Lower leg skin (tissue), 3 donors: ENCODE measurements around the gene KMT2D.

Source experiments
- POLR2A ChIP-seq, 2 donors: fragments of 450-650 bp; IDR thresholded peaks; one replicate each; pipeline ENCODE4 v1.6.1; 2016 to 2017; ENCODE audit warnings: antibody characterized with exemption in 2 of 2, mild to moderate bottlenecking in 1 of 2, moderate library complexity in 1 of 2
- TF ChIP-seq, protein P1 (sequence below), 3 donors: fragments of 450-650 bp; IDR thresholded peaks; one replicate each; pipeline ENCODE4 v1.5.1; 2016; ENCODE audit warnings: antibody characterized with exemption in 3 of 3, mild to moderate bottlenecking in 3 of 3, moderate library complexity in 2 of 3

DNA sequence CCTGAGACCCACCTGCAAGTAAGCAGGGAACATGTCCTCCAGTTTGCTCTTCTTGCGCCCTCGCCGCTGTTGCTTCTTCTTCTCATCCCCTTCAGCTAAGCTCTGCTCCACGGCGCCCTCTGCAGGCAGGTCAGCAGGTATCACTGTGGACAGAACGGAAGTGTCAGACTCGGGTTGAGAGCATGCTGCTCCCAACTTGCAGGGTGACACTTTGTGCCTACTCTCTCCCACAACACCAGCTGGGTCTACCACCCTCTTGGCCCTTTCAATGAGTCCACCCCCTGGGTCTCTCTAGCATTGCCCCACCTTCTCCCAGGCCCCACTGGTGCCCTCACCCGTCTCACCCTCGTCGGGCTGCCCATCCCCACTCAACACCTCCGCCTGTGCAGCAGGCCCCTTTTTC is 16.7 kb downstream of the KMT2D start:
- TF ChIP-seq, protein P1, sequence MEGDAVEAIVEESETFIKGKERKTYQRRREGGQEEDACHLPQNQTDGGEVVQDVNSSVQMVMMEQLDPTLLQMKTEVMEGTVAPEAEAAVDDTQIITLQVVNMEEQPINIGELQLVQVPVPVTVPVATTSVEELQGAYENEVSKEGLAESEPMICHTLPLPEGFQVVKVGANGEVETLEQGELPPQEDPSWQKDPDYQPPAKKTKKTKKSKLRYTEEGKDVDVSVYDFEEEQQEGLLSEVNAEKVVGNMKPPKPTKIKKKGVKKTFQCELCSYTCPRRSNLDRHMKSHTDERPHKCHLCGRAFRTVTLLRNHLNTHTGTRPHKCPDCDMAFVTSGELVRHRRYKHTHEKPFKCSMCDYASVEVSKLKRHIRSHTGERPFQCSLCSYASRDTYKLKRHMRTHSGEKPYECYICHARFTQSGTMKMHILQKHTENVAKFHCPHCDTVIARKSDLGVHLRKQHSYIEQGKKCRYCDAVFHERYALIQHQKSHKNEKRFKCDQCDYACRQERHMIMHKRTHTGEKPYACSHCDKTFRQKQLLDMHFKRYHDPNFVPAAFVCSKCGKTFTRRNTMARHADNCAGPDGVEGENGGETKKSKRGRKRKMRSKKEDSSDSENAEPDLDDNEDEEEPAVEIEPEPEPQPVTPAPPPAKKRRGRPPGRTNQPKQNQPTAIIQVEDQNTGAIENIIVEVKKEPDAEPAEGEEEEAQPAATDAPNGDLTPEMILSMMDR (IDR thresholded peaks at IDR 0.05): no peak
- TF ChIP-seq POLR2A (IDR thresholded peaks at IDR 0.05): no peak
